MCF 10A (cell line): ENCODE data around the gene FERD3L. TPM values are rescaled to one million over a fixed set of nuclear protein-coding genes. Genes with fewer than 3 reads are reported as not detected.

ENCODE experiments used
- BruUV-seq: library from RNA; stranded (reverse); fragments of 400-500 nt; replicated peaks from 2 replicates; lab custom pipeline; 2021; lab: Mats Ljungman, UMichigan
- CTCF ChIA-PET: fragments of 300-600 bp; sonication (Branson Sonifier 250); formaldehyde crosslinking; extraction: SDS; loops from one replicate; lab custom pipeline; 2021; ENCODE audit warnings: antibody characterized with exemption, inconsistent platforms; lab: Yijun Ruan, JAX
- POLR2A ChIA-PET: fragments of 300-600, 350-650 bp; sonication (Branson Sonifier 250); formaldehyde crosslinking; extraction: SDS; loops from one replicate; lab custom pipeline; 2020; ENCODE audit warnings: antibody characterized with exemption, inconsistent platforms; lab: Yijun Ruan, JAX
- DNase-seq: peaks from one replicate; pipeline ENCODE4 v3.0.0-alpha.2; 2018; ENCODE audit not compliant: unreplicated experiment
- H3K27ac Mint-ChIP-seq: one replicate; pipeline ENCODE4 v1.8.0; 2022; ENCODE audit warnings: mild to moderate bottlenecking, low read depth, mixed read lengths; ENCODE audit not compliant: unreplicated experiment
- H3K27me3 Mint-ChIP-seq: one replicate; pipeline ENCODE4 v1.8.0; 2022; ENCODE audit warnings: mixed read lengths; ENCODE audit not compliant: insufficient read depth, unreplicated experiment
- H3K36me3 Mint-ChIP-seq: one replicate; pipeline ENCODE4 v1.8.0; 2022; ENCODE audit warnings: mild to moderate bottlenecking, moderate library complexity, mixed read lengths; ENCODE audit not compliant: insufficient read depth, unreplicated experiment
- H3K4me1 Mint-ChIP-seq: one replicate; pipeline ENCODE4 v1.8.0; 2022; ENCODE audit warnings: mixed read lengths; ENCODE audit not compliant: insufficient read depth, unreplicated experiment
- H3K4me3 Mint-ChIP-seq: one replicate; pipeline ENCODE4 v1.8.0; 2022; ENCODE audit warnings: mild to moderate bottlenecking, moderate library complexity, mixed read lengths; ENCODE audit not compliant: unreplicated experiment
- H3K9me3 Mint-ChIP-seq: one replicate; pipeline ENCODE4 v1.8.0; 2022; ENCODE audit warnings: mixed read lengths; ENCODE audit not compliant: unreplicated experiment
- CTCF ChIP-seq: fragments of 200-600 bp; IDR thresholded peaks from one replicate; pipeline ENCODE4 v1.8.0; 2022; ENCODE audit warnings: antibody characterized with exemption, mild to moderate bottlenecking; ENCODE audit not compliant: unreplicated experiment
- intact Hi-C: fragments of 100-400 bp; cut with micrococcal nuclease; formaldehyde crosslinking; loops from 2 replicates; pipeline ENCODE4 v1.14.1; 2022
- total RNA-seq: library from RNA; stranded (reverse); gene quantifications from 2 replicates; pipeline ENCODE4 v1.2.3, GENCODE V29; 2022

Gene FERD3L
- total RNA-seq, 1 experiment from 2014 or later: not detected

- BruUV-seq: no TSS peak
- Mint-ChIP-seq H3K36me3 (peaks cover 6% of the 10 kb centered on the region), H3K9me3 (no peaks in the 10 kb centered on the region), H3K4me3 (no peak overlapping the region), H3K4me1 (no peaks in the 10 kb centered on the region), H3K27me3 (no peaks in the 10 kb centered on the region), H3K27ac (no peak overlapping the region)
- intact Hi-C loops: no loop called here
- CTCF ChIA-PET: interaction anchor here (0.6 kb wide), 2 partner anchors 84 to 1103 kb away, joined by 3 read pairs; no protein-coding TSS in a partner anchor
- TF ChIP-seq CTCF: no peak
- POLR2A ChIA-PET: interaction anchor here (0.6 to 2.4 kb wide), 3 partner anchors 17 to 19 kb away, joined by 3 to 8 read pairs (median 4); no protein-coding TSS in a partner anchor
- no peak for DNase-seq
Observed at GRCh38 chr7:19098510-19098909, 46.7 kb downstream of the FERD3L start.

GRCh38 chr7:19097165-19098055 is 47.8 kb downstream of the FERD3L start:
- H3K4me1 Mint-ChIP-seq: no peaks in the 10 kb centered on the region
- POLR2A ChIA-PET: interaction anchor here (0.6 to 2.4 kb wide), 4 partner anchors 12 to 18 kb away, joined by 3 to 8 read pairs (median 4); no protein-coding TSS in a partner anchor
- no peak overlapping the region for H3K27ac Mint-ChIP-seq
- no peak for TF ChIP-seq CTCF
- intact Hi-C loops: no loop called here
- H3K27me3 Mint-ChIP-seq: no peaks in the 10 kb centered on the region
- no peak overlapping the region for H3K4me3 Mint-ChIP-seq
- DNase-seq: no peak
- no peaks in the 10 kb centered on the region for H3K9me3 Mint-ChIP-seq
- no TSS peak for BruUV-seq
- CTCF ChIA-PET: interaction anchor here (1.0 kb wide), 1 partner anchor 9 kb away, joined by 3 read pairs; no protein-coding TSS in a partner anchor
- no peaks in the 10 kb centered on the region for H3K36me3 Mint-ChIP-seq

GRCh38 chr7:19095353-19095860 is 49.8 kb downstream of the FERD3L start:
- no peaks in the 10 kb centered on the region for H3K36me3 Mint-ChIP-seq
- BruUV-seq: no TSS peak
- POLR2A ChIA-PET: no interaction called here
- H3K9me3 Mint-ChIP-seq: no peaks in the 10 kb centered on the region
- no peaks in the 10 kb centered on the region for H3K4me1 Mint-ChIP-seq
- no peak for DNase-seq
- no peak overlapping the region for H3K27ac Mint-ChIP-seq
- CTCF ChIA-PET: interaction anchor here (0.8 kb wide), 1 partner anchor 43 kb away, joined by 3 read pairs; no protein-coding TSS in a partner anchor
- H3K4me3 Mint-ChIP-seq: no peak overlapping the region
- TF ChIP-seq CTCF: no peak
- H3K27me3 Mint-ChIP-seq: no peaks in the 10 kb centered on the region
- intact Hi-C loops: no loop called here

Other genes with a start within 250 kb of the FERD3L start
- 16.1 and 18.9 TPM in 2 replicates for gene TWIST1, start 27.8 kb downstream of the FERD3L start, total RNA-seq